K562 treated with DMSO at 1 percent for 12 hours (cell line): ENCODE results near the gene BIVM. TPM values are rescaled to one million over a fixed set of nuclear protein-coding genes. Genes with fewer than 3 reads are reported as not detected.

Source experiments
- total RNA-seq: library from RNA; unstranded; fragments of 300-600 nt; gene quantifications from 2 replicates; pipeline ENCODE4 v1.2.3, GENCODE V29; 2022; ENCODE audit not compliant: insufficient read depth

The BIVM gene, protein sequence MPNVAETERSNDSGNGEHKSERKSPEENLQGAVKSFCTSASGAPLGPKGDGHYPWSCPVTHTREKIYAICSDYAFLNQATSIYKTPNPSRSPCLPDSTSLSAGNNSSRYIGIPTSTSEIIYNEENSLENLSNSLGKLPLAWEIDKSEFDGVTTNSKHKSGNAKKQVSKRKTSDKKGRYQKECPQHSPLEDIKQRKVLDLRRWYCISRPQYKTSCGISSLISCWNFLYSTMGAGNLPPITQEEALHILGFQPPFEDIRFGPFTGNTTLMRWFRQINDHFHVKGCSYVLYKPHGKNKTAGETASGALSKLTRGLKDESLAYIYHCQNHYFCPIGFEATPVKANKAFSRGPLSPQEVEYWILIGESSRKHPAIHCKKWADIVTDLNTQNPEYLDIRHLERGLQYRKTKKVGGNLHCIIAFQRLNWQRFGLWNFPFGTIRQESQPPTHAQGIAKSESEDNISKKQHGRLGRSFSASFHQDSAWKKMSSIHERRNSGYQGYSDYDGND
- total RNA-seq, result 7.2 and 11.8 TPM in 2 replicates

DNA sequence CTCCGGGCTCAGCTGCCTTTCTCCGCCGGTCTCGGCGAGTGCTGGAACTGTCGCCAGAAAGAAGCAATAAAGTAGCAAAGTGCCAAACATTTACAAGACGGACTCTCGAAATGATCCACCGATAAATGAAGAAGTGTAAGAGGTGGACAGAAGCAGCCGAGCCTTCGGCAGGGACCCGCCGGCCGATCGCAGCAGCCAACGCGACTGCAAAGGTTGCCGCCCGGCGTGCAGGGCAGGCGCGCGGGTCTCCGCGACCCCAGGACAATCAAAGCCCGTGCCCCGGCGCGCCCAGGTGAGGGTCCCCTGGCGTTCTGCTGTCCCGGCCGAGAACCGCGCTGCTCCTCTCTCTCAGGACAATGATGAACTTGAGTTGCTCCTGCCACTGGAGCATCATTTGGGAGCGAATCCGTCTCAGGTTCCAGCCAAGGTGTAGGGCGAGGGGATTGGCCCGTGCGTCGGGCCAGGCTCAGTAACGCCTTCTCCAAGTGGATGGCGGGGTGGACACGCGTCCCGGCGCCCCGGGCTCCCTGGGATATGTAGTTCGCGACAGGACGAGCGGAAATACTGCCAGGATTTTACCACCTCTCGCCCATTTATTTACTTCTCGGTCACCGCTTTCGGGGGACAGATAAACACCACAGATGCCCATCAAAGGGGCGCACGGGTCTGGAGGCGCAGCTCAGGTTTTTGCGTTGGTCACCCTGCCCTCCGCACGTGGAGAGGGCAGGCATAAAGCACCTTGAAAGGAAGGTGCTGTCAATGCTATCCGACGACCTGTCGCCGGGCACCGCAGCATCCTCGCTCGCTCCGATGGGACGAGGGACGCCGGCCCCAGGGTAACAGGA is at the start of gene BIVM, which contains the start of gene POGLUT2:
Gene BIVM (plus strand): TSS at position 539 of the 845 bp plus-strand sequence. CDS start 8,149 bp downstream, outside the sequence.
Gene POGLUT2 (minus strand): TSS at position 396 of the 845 bp plus-strand sequence. CDS start 306 bp downstream, at position 90.

DNA sequence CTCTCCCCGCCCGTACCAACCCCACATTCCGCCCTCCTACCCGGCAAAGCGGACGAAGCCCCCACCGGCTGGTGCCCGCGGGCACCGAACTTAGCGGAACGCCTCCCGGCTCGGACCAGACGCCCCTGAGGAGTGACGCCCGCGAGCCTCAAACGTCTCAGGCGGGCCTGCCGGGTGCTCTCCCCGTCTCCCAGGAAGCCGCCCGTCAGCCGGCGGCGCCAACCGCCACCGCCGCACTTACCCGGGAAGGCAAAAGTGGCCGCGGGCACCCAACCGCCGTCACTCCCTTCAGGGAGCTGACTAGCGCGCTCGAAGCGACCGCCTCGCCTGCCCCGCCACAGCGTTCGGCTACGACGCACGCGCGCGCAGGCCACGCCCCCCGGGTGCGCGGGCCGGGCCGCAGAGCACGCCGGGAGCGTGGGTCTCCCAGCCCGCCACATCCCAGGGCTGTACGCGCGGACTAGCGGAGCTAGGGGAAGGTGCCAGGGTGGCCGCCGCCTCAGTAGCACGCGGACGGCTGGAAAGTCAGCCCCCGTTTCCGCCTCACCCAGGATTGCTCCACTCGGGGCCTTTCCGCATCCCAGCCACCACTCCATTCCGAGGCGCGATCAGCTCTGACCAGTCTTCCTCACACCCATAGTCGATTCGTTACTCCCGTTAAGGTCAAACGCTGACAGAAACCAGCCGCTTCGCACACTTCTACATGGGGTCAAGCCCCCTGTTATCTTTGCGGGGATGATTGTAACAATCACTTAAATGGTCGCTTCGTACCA is 25.3 kb upstream of the BIVM start, which contains the start of gene TEX30:
Gene TEX30 (minus strand): TSS at position 346 of the 773 bp plus-strand sequence. CDS start 3,760 bp downstream, outside the sequence.

DNA sequence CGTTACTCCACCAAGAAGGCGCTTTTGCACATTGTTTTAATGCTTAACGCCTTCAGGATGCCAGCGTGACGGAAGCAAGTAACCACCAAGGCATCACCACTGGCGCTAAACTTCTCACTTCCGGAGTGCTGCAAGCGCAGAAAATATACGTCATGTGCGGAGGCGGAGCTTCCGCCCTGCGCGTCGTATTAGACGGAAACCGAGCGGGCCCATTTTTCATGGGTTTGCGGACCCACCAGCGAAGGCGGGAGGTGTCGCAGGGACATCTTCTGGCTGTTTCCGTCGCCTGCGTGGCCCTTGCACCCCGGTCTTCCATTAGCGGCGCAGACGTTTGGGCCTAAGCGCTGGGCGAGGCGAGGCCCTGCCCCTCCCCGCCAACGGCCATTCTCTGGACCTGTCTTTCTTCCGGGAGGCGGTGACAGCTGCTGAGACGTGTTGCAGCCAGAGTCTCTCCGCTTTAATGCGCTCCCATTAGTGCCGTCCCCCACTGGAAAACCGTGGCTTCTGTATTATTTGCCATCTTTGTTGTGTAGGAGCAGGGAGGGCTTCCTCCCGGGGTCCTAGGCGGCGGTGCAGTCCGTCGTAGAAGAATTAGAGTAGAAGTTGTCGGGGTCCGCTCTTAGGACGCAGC is 46.8 kb downstream of the BIVM start, which contains the start of gene ERCC5:
Gene ERCC5 (plus strand): TSS at position 403 of the 631 bp plus-strand sequence. CDS start 235 bp downstream, outside the sequence.

Other genes starting within 250 kb of the BIVM start
- gene TPP2, start 202.1 kb upstream of the BIVM start, total RNA-seq, result 6.1 and 22.2 TPM in 2 replicates
- gene METTL21C, start 104.1 kb upstream of the BIVM start, total RNA-seq, result not detected in 2 replicates
- 21.2 and 28.0 TPM in 2 replicates for gene TEX30, start 25.3 kb upstream of the BIVM start, total RNA-seq
- gene POGLUT2, start 143 bp upstream of the BIVM start, total RNA-seq, result 12.7 and 23.1 TPM in 2 replicates
- 13.6 and 29.9 TPM in 2 replicates for gene ERCC5, start 46.9 kb downstream of the BIVM start, total RNA-seq